BLaER1 treated with 17β-estradiol and CSF1 and Interleukin-3, amounts not matched to agents 10 nM and 100 nM (cell line): ENCODE results near the gene ZNF837.

Experiments
- H3K27ac ChIP-seq, 11 experiments: shearing (Covaris generic); formaldehyde crosslinking; 2 replicates each; pipeline ENCODE4 v1.8.1; 2022
- H3K27me3 ChIP-seq, 11 experiments: shearing (Covaris generic); formaldehyde crosslinking; 2 replicates each; pipeline ENCODE4 v1.8.1; 2022
- H3K36me3 ChIP-seq, 11 experiments: shearing (Covaris generic); formaldehyde crosslinking; 2 replicates each; pipeline ENCODE4 v1.8.1; 2022
- H3K4me1 ChIP-seq, 10 experiments: shearing (Covaris generic); formaldehyde crosslinking; 2 replicates each; pipeline ENCODE4 v1.8.1; 2022
- H3K4me2 ChIP-seq, 11 experiments: shearing (Covaris generic); formaldehyde crosslinking; 2 replicates each; pipeline ENCODE4 v1.8.1; 2022
- H3K4me3 ChIP-seq, 10 experiments: shearing (Covaris generic); formaldehyde crosslinking; 2 replicates each; pipeline ENCODE4 v1.8.1; 2022
- H3K9ac ChIP-seq, 11 experiments: shearing (Covaris generic); formaldehyde crosslinking; 2 replicates each; pipeline ENCODE4 v1.8.1; 2022
- H3K9me3 ChIP-seq, 11 experiments: shearing (Covaris generic); formaldehyde crosslinking; replicated peaks in 1 of 11; 2 replicates each; pipeline ENCODE4 v1.8.1; 2022
- H4K20me1 ChIP-seq, 11 experiments: shearing (Covaris generic); formaldehyde crosslinking; 2 replicates each; pipeline ENCODE4 v1.8.1; 2022
- Cebpa-rat ChIP-seq, 11 experiments: shearing (Covaris generic); IDR thresholded peaks; 2 replicates each; pipeline ENCODE4 v1.8.1; 2022

The ZNF837 gene

GRCh38 chr19:58338825-58339558, 41.8 kb downstream of the ZNF837 start:
- no peak for TF ChIP-seq Cebpa-rat (IDR thresholded peaks at IDR 0.05)
- Histone ChIP-seq H3K9ac (no peak overlapping the region), H3K4me3 (no peak overlapping the region), H3K27ac (peak overlapping the region in 1 of 11 experiments; percentile 18; a peak in 1 of 22 replicates), H4K20me1 (peaks cover 0 to 40% (median 16%) of the 10 kb centered on the region in 11 experiments; a peak in 11 of 22 replicates), H3K4me1 (peaks cover 8 to 30% (median 16%) of the 10 kb centered on the region in 10 experiments; a peak in 19 of 20 replicates), H3K4me2 (peak overlapping the region in 1 of 11 experiments; percentile 48; a peak in 3 of 22 replicates), H3K27me3 (no peaks in the 10 kb centered on the region), H3K9me3 (peaks cover 10 to 24% (median 18%) of the 10 kb centered on the region in 11 experiments; a peak in 19 of 22 replicates), H3K36me3 (peaks cover 54 to 94% (median 76%) of the 10 kb centered on the region in 11 experiments)

GRCh38 chr19:58338336-58338735, 42.5 kb downstream of the ZNF837 start:
- H3K4me3 ChIP-seq: no peak overlapping the region
- no peak overlapping the region for H3K27ac ChIP-seq
- H3K27me3 ChIP-seq: no peaks in the 10 kb centered on the region
- no peak overlapping the region for H3K4me2 ChIP-seq
- TF ChIP-seq Cebpa-rat (IDR thresholded peaks at IDR 0.05): no peak
- peaks cover 54 to 88% (median 72%) of the 10 kb centered on the region in 11 experiments for H3K36me3 ChIP-seq
- peaks cover 10 to 18% (median 13%) of the 10 kb centered on the region in 11 experiments; a peak in 19 of 22 replicates for H3K9me3 ChIP-seq
- no peak overlapping the region for H3K9ac ChIP-seq
- H4K20me1 ChIP-seq: peaks cover 0 to 40% (median 16%) of the 10 kb centered on the region in 11 experiments; a peak in 11 of 22 replicates
- H3K4me1 ChIP-seq: peaks cover 8 to 27% (median 14%) of the 10 kb centered on the region in 10 experiments; a peak in 19 of 20 replicates

- Histone ChIP-seq H3K9me3 (peaks cover 10 to 17% (median 12%) of the 10 kb centered on the region in 11 experiments; a peak in 19 of 22 replicates), H3K27ac (no peak overlapping the region), H3K4me3 (no peak overlapping the region), H3K4me1 (peaks cover 4 to 26% (median 11%) of the 10 kb centered on the region in 10 experiments; a peak in 18 of 20 replicates), H4K20me1 (peaks cover 0 to 36% (median 14%) of the 10 kb centered on the region in 11 experiments; a peak in 11 of 22 replicates), H3K36me3 (peaks cover 54 to 73% (median 67%) of the 10 kb centered on the region in 11 experiments), H3K27me3 (no peaks in the 10 kb centered on the region), H3K9ac (no peak overlapping the region), H3K4me2 (no peak overlapping the region)
- no peak for TF ChIP-seq Cebpa-rat (IDR thresholded peaks at IDR 0.05)
These were observed 44.0 kb downstream of the ZNF837 start for GRCh38 chr19:58336820-58337219.

GRCh38 chr19:58336216-58336615, 44.6 kb downstream of the ZNF837 start:
- no peaks in the 10 kb centered on the region for H3K27me3 ChIP-seq
- H3K36me3 ChIP-seq: peaks cover 49 to 67% (median 61%) of the 10 kb centered on the region in 11 experiments
- H3K4me2 ChIP-seq: no peak overlapping the region
- peaks cover 0 to 24% (median 11%) of the 10 kb centered on the region in 10 experiments; a peak in 16 of 20 replicates for H3K4me1 ChIP-seq
- peaks cover 10 to 17% (median 12%) of the 10 kb centered on the region in 11 experiments; a peak in 19 of 22 replicates for H3K9me3 ChIP-seq
- no peak overlapping the region for H3K4me3 ChIP-seq
- no peak for TF ChIP-seq Cebpa-rat (IDR thresholded peaks at IDR 0.05)
- peaks cover 0 to 30% (median 14%) of the 10 kb centered on the region in 11 experiments; a peak in 8 of 22 replicates for H4K20me1 ChIP-seq
- no peak overlapping the region for H3K27ac ChIP-seq
- H3K9ac ChIP-seq: no peak overlapping the region

GRCh38 chr19:58335630-58336029, 45.2 kb downstream of the ZNF837 start:
- H3K9me3 ChIP-seq: peaks cover 10 to 17% (median 12%) of the 10 kb centered on the region in 11 experiments; a peak in 19 of 22 replicates
- H3K36me3 ChIP-seq: peaks cover 43 to 61% (median 55%) of the 10 kb centered on the region in 11 experiments
- H3K4me2 ChIP-seq: no peak overlapping the region
- no peaks in the 10 kb centered on the region for H3K27me3 ChIP-seq
- H3K9ac ChIP-seq: no peak overlapping the region
- no peak for TF ChIP-seq Cebpa-rat (IDR thresholded peaks at IDR 0.05)
- no peak overlapping the region for H3K27ac ChIP-seq
- peaks cover 0 to 25% (median 10%) of the 10 kb centered on the region in 11 experiments; a peak in 6 of 22 replicates for H4K20me1 ChIP-seq
- H3K4me3 ChIP-seq: no peak overlapping the region
- H3K4me1 ChIP-seq: peaks cover 0 to 21% (median 11%) of the 10 kb centered on the region in 10 experiments; a peak in 16 of 20 replicates

GRCh38 chr19:58334691-58335249, 46.1 kb downstream of the ZNF837 start:
- no peak overlapping the region for H3K4me3 ChIP-seq
- H3K4me2 ChIP-seq: no peak overlapping the region; a peak in 1 of 22 replicates
- peak overlapping the region in 1 of 11 experiments; percentile 6; a peak in 1 of 22 replicates for H3K9ac ChIP-seq
- H3K27ac ChIP-seq: no peak overlapping the region; a peak in 1 of 22 replicates
- H4K20me1 ChIP-seq: peaks cover 0 to 23% (median 9%) of the 10 kb centered on the region in 11 experiments; a peak in 4 of 22 replicates
- H3K27me3 ChIP-seq: no peaks in the 10 kb centered on the region
- H3K36me3 ChIP-seq: peaks cover 41 to 55% (median 50%) of the 10 kb centered on the region in 11 experiments
- H3K4me1 ChIP-seq: peaks cover 0 to 17% (median 6%) of the 10 kb centered on the region in 10 experiments; a peak in 17 of 20 replicates
- TF ChIP-seq Cebpa-rat (IDR thresholded peaks at IDR 0.05): no peak
- peaks cover 10 to 17% (median 12%) of the 10 kb centered on the region in 11 experiments; a peak in 19 of 22 replicates for H3K9me3 ChIP-seq

- Histone ChIP-seq H3K9ac (no peak overlapping the region), H3K4me3 (no peak overlapping the region), H3K27ac (no peak overlapping the region), H4K20me1 (peaks cover 0 to 19% (median 7%) of the 10 kb centered on the region in 11 experiments; a peak in 8 of 22 replicates), H3K36me3 (peaks cover 20 to 35% (median 29%) of the 10 kb centered on the region in 11 experiments), H3K27me3 (no peaks in the 10 kb centered on the region), H3K9me3 (no peaks in the 10 kb centered on the region), H3K4me1 (peaks cover 18 to 31% (median 22%) of the 10 kb centered on the region in 10 experiments), H3K4me2 (no peak overlapping the region)
- no peak for TF ChIP-seq Cebpa-rat (IDR thresholded peaks at IDR 0.05)
These were observed 48.1 kb downstream of the ZNF837 start for GRCh38 chr19:58332697-58333096.

GRCh38 chr19:58330458-58330857, 50.4 kb downstream of the ZNF837 start:
- Histone ChIP-seq H3K36me3 (peaks cover 6 to 15% (median 11%) of the 10 kb centered on the region in 11 experiments; a peak in 19 of 22 replicates), H3K4me1 (peaks cover 27 to 35% (median 31%) of the 10 kb centered on the region in 10 experiments), H3K27ac (no peak overlapping the region), H3K4me2 (0 out of 22 replicates have a peak overlapping the region, but pooled peaks of 1 of the 11 experiments have one; percentile 9), H3K9ac (peak overlapping the region in 1 of 11 experiments; percentile 9; a peak in 1 of 22 replicates), H3K9me3 (no peaks in the 10 kb centered on the region), H4K20me1 (peaks cover 0 to 19% (median 8%) of the 10 kb centered on the region in 11 experiments; a peak in 7 of 22 replicates), H3K4me3 (no peak overlapping the region), H3K27me3 (no peaks in the 10 kb centered on the region)
- no peak for TF ChIP-seq Cebpa-rat (IDR thresholded peaks at IDR 0.05)
